Measurements from ENCODE around the gene FGB. TPM values are rescaled to one million over a fixed set of nuclear protein-coding genes. Genes with fewer than 3 reads are reported as not detected.
"Not testable (repeated sequence)": the region's sequence is repeated elsewhere in the genome, so short reads cannot be mapped to it uniquely, and the experiment has no call there.

The FGB gene
- total RNA-seq, 1 experiment from 2014 or later: not detected

DNA sequence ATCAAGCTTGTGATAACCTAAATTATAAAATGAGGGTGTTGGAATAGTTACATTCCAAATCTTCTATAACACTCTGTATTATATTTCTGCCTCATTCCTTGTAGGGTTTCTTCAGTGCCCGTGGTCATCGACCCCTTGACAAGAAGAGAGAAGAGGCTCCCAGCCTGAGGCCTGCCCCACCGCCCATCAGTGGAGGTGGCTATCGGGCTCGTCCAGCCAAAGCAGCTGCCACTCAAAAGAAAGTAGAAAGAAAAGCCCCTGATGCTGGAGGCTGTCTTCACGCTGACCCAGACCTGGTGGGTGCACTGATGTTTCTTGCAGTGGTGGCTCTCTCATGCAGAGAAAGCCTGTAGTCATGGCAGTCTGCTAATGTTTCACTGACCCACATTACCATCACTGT is 2.9 kb downstream of the FGB start:
- no peak for DNase-seq (ENCODE audit: low read depth)

DNA sequence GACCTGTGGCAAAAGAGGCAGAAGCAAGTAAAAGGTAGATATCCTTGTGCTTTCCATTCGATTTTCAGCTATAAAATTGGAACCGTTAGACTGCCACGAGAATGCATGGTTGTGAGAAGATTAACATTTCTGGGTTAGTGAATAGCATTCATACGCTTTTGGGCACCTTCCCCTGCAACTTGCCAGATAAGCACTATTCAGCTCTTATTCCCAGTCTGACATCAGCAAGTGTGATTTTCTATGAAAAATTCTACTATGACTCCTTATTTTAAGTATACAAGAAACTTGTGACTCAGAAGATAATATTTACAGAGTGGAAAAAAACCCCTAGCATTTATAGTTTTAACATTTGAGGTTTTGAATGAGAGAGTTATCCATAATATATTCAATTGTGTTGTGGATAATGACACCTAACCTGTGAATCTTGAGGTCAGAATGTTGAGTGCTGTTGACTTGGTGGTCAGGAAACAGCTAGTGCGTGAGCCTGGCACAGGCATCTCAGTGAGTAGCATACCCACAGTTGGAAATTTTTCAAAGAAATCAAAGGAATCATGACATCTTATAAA is 3.9 kb downstream of the FGB start:
- peak; percentile 16 for DNase-seq (ENCODE audit: low read depth)

DNA sequence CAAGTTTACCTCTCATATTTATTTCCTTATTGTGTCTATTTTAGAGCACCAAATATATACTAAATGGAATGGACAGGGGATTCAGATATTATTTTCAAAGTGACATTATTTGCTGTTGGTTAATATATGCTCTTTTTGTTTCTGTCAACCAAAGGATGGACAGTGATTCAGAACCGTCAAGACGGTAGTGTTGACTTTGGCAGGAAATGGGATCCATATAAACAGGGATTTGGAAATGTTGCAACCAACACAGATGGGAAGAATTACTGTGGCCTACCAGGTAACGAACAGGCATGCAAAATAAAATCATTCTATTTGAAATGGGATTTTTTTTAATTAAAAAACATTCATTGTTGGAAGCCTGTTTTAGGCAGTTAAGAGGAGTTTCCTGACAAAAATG is 6.2 kb downstream of the FGB start:
- DNase-seq (ENCODE audit: low read depth): no peak

DNA sequence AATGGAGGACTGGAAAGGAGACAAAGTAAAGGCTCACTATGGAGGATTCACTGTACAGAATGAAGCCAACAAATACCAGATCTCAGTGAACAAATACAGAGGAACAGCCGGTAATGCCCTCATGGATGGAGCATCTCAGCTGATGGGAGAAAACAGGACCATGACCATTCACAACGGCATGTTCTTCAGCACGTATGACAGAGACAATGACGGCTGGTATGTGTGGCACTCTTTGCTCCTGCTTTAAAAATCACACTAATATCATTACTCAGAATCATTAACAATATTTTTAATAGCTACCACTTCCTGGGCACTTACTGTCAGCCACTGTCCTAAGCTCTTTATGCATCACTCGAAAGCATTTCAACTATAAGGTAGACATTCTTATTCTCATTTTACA is 6.8 kb downstream of the FGB start:
- DNase-seq (ENCODE audit: low read depth): no peak

DNA sequence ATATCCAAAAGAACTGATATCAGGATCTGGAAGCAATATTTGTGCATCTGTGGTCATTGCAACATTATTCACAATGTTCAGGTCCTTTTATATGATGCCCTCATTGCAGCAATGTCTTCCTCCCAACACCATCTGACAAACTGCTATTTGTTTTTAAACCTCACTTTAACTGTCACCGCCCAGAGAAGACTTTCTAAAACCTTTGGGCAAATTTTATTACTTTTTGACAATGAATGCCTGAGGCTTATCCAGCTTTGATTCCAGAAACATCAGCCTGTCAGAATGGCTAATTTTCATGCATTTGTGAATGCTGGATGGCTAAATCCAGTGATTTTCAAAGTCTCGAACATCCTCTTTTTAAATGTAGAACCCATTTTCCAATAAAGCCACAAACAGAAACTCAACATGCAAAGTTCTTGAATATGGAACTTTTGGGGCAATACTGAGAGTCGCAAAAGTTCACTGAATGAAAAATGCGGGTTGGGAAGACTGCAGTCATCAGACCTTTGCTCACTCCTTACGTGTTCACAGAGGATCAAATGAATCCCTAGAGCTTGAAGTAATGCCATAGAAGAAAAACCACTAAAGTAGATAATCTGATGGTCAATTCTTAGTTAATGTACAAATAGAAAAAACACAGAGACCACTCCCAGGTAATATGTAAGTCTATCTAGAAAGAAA is 10.5 kb downstream of the FGB start:
- no peak for DNase-seq (ENCODE audit: low read depth)

DNA sequence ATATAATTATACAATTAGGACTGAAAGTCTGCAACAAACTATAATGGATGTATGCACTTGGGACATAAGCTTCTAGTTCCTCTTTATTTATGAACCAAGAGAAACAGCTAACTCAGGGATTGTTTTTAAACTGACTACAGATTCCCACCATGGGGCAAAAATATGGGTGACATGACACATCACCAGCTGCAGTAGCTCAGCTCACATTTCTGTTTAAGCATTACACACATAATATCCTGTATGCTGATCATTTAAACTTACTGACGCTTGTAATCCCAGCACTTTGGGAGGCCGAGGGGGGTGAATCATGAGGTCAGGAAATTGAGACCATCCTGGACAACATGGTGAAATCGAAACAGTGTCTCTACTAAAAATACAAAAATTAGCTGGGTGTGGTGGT is 11.5 kb downstream of the FGB start:
- peak; percentile 13 for DNase-seq (ENCODE audit: low read depth)

DNA sequence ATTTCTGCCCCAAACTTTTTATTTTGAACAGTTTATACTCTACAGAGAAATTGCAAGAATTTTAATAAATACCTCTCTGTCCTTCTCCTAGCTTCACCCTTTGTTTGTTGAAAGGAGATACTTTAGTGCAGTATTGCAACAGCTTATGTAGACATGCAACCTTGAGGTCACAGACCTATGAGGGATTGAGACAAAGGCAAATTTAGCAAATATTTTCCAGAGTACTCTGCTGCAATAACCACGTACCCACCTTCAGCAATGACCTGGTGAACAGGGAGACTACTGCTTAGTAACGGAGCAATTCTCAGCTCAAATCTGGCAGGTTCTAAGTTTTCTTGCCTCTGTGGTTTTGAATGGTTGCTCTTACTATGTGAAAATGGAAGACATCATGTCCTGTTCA is 14.5 kb downstream of the FGB start:
- DNase-seq (ENCODE audit: low read depth): no peak

DNA sequence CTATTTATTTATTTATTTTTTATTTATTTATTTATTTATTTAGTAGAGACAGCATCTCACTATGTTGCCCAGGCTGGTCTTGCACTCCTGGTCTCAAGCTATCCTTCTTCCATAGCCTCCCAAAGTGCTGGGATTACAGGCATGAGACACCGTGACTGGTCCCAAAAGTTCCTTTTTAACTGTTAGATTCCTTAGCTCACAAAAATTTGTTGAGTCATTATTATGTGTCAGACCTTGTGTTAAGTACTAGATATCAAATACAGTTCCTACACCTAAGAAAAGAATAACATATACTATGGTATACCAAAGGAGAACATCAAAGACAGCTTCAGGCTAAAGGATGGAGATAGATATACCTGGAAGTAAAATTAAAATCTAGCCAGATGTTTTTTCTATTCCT is 16.1 kb downstream of the FGB start:
- no peak for DNase-seq (ENCODE audit: low read depth)

DNA sequence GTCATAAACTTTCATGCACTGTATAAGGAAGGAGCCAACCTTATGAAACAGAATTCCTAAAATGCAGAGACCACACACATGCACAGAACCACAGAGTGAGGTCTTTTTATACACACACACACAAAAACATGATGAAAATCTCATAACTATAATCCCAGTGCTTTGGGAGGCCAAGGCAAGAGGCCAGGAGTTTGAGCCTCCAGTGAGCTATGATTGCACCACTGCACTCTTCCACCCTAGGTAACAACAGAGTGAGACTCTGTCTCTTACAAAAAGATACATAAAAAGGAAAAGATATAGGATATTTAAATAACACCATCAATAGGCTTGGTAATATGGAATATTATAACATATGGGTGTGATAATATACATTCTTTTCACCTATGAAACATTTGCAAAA is 17.1 kb downstream of the FGB start:
- DNase-seq (ENCODE audit: low read depth): no peak

DNA sequence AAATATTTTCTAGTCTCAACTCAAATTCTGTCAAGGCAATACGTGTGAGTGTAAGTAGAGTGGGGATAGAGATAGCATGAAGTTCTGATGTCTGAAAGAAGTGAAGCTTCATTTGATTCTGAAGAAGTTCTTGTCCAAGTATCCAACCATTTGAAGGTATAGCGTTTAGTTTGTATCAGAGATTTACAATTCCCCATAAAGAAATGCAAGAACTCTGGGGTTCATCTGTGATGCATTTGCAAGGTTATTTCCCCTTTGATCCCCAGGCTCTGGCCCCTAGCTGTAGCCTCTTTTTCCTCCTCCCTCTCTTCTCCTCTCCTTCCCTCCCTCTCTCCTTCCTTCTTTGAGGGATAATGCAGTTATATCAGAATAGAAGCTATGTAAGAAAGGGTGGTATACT is 19.9 kb downstream of the FGB start:
- DNase-seq (ENCODE audit: low read depth): no peak

DNA sequence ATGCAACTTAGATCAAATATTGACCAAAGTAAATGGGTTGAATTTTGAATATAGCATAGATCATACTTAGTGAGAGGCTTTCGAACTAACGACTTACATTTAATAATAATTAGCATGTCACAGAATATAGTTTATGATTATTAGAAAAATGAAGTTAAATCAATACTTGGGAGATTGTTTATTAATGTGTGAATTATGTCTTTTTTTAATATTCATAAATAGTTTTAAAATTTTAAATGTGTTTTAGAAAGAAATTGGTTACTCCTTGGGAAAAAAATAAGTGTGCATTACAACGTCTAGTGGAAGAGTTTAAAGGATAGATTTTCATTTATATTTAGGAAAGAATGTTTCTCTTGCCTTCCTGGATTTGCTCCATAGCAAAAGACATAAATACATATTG is 20.4 kb downstream of the FGB start:
- no peak for DNase-seq (ENCODE audit: low read depth)

DNA sequence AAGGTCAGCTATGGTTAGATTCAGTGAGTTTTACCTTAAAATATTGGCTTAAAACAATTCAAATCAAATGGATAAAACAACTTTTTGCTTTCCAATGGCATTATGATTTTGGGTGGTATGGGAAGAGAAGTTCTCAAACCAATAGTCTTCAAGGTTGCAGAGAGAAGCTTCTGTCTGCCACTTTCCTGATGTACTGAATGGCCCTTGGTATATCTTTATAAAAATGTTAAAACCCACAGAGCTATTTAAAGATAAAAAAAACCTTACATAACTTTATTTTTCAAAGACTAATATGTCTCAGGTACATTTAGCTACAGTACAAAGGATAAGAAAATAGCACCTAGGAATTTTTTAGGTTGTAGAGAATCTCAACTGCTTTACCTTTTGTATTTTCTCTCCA is 20.9 kb downstream of the FGB start:
- DNase-seq (ENCODE audit: low read depth): no peak

DNA sequence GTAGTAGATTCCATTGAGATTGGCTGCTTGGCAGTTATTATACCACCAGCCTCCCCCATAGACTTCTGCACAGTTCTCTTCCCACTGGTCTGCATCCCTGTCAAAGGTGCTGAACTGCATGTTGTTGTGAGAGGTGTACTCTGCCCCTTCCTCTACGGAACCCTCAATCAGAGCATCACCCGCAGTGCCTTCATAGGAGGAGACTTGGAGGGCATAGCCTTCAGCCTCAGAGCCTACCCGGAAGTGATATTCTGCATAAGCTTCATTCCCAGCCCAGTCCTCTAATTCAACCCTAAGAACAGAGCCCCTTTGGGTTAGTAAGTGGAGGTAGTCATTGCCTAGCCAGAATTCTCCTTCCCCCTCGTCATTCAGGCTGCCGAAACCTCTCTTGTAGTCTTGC is 21.4 kb downstream of the FGB start:
- no peak for DNase-seq (ENCODE audit: low read depth)

DNA sequence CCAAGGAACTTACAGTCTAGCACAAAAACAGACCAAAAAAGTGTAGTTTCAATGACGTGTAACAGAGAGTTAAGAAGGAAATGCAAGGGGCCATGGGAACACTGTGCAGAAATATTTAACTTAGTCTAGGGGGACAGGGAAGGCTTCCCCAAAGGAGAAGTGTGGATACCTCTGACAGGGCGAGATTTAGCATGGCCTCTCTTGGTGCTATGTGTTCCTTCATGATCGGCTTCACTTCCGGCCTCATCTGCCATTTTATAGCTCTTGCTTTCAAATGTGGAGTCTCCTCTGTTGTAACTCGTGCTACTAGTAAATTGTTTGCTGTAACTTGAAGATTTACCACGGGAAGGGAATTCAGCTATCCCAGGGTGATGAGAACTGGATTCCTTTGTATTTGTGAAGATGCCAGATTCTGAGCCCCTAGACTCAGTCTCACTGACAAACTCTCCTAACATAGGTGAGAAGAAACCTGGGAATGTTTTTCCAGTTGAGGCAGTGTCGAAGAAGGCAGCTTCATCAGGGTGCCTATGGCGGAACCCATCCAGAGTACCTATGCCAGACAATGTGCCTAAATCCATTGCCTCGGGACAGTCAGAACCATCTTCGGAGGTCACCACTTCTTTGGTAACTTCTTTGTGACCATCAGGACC is 22.7 kb downstream of the FGB start:
- no peak for DNase-seq (ENCODE audit: low read depth)

DNA sequence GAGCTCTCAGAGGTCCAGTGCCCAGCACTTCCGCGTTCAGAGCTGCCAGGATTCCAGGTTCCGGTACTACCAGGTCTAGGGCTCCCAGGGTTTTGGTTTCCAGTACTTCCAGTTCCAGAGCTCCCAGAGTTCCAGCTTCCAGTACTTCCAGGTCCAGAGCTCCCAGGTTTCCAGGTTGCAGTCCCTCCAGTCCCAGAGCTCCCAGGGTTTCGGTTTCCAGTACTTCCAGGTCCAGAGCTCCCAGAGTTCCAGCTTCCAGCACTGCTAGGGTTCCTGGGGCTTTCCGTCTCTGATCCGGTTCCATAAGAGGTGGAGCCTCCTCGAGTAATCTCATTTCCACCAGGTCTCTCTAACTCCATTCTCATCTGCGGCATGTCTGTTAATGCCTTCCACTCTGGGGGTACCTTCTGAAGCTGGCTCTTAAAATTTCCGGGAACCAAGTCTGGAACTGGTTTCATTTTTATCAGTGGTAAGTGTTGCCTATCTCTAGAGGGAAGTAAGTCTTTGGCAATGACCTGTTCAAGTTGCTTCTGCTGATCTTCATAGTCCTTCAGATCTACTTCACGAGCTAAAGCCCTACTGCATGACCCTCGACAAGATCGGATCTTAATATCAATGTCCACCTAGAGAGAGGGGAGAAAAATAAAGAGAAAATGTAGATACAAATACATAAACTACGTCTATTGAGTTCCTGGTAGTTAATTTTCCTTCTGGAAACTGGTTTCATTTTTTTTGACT is 23.7 kb downstream of the FGB start:
- no peak for DNase-seq (ENCODE audit: low read depth)

DNA sequence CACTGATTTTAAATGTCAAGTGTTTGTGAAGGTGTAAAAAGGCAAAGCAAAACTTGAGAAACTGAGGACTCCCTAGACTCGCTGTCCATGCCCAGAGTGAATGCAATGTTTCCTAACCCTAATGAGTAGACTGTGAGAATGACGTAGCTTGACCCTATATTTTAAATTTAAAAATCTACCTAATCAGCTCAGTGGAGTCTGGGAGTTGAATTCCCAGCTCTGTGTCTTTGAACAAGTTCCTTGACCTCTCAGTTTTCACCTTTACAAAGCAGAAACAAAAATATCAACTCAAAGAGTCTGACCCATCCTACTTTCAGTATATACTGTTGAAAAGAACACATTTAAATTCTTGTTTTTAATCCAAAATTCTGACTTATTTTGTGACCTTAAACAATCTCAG is 25.4 kb downstream of the FGB start:
- no peak for DNase-seq (ENCODE audit: low read depth)

DNA sequence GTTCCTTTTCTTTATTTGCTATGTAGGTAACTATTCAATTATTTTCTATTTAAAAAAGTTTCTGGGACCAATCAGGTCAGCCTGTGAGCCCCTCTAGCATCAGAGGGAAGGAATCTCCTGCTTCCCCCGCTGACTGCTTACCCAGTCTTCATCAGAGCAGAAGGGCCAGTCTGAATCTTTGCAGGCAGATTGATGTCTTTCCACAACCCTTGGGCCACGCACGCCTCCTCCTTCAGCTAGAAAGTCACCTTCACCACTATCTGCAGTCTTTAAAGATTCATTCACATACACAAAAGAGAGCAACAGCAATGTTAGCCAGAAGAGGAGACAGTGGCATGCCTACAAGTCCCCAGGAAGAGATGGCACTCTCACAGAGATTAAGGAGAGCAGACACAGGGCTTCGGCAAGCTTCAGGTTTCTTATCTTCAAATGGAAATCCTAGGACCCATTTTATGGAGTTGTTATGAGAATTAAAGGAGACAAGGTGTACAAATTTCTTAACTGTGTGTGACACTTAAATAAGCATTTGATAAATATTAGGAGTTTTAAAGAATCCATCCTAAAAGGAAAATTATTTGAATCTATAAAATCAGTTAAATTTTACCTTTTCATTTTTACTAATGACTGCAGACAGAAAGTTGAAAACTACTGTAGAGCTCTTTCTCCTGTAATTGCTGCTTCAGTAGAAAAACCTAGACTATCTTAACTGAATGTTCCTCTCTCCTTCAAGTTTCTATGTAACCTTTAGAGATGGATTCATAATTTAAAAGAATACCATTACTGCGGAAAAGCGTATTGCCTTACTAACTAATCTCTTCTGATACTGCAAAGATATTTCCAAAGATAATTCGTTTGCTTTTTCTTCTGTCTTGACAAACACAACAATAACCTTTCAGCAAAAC is 26.7 kb downstream of the FGB start:
- no peak for DNase-seq (ENCODE audit: low read depth)

DNA sequence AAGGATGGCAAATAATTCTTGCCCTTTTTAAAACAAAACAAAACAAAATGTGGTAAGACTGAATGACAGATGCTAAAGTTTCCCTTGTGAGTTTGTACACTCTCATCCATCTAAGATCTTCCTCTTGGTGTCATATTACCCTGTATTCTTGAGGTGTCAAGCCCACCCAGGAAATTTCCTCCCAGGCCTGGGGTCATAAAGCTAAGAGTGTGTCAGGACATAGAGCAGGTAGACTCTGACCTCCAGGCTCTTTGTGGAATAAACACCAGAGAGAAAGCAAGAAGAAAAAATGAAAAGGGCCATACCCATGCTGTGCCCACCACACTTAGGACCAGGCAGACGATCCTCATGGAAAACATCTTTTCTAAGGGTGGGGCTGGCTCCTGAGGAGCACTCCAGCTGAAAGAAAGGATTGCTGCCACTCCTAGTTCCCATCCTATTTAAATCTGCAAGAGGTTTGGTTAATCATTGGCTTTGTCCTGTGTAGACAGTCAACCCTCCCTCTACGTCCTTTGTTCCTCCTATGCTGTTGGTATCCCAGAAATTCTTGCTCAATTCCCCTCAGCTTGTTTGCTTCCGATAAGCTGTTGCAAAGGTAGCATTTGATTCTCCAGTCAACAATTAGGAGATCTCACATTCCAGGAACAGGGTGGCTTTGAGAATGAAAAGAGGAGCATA is 27.7 kb downstream of the FGB start, which contains the start of gene FGA:
Gene FGA, minus strand, starts transcription at position 414 of the 678 bp plus-strand sequence. Its CDS starts 55 bp downstream, at position 359.
- DNase-seq (ENCODE audit: low read depth): no peak

DNA sequence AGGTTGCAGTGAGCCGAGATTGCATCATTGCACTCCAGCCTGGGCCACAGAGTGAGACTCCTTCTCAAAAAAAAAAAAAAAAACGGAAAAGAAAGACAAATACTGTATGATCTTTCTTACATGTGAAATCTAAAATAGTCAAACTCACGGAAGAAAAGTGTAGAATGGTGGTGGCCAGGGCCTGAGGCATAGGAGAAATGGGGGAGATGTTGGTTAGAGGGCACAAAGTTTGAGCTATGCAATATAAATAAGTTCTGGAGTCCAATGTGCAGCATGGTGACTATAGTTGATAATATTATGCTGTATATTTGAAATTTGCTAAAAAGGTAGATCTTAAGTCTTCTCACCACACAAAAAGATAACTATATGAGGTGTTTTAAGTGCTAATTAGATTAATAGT is 29.1 kb downstream of the FGB start:
- no peak for DNase-seq (ENCODE audit: low read depth)

DNA sequence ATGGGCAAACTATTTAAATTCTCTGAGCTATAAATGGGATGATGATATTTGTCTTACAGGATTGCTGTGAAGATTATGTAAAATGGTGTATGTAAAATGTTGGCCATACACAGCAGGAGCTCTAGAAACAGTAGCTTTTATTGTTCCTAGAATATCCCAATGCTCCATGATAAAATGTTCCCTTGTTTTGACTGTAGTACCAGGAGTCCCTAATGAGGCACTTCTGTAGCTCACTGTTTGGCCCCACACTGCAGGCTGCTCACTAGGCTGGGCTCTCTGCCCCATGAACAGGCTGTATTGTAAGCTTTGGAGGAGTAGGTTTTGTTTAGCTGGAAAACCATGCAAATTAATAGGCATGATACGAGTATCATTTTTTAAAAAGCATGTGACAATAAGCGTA is 31.1 kb downstream of the FGB start:
- DNase-seq (ENCODE audit: low read depth): no peak

DNA sequence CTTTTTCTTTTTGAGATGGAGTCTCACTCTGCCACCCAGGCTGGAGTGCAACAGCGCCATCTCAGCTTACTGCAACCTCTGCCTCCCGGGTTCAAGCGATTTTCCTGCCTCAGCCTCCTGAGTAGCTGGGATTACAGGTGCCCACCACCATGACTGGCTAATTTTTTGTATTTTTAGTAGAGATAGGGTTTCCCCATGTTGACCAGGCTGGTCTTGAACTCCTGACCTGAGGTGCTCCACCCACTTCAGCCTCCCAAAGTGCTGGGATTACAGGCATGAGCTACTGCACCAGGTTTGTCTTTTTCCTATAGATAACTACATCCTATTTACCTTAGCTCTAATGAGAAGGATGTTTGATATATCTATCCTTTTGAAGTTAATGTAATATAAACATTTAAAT is 31.5 kb downstream of the FGB start:
- not testable (repeated sequence) for DNase-seq (ENCODE audit: low read depth)

Measured in LHCN-M2 (cell line).